Left lung (tissue), 10 donors: Measurements from ENCODE around the gene ARHGAP26. TPM values are rescaled to one million over a fixed set of nuclear protein-coding genes. Genes with fewer than 3 reads are reported as not detected.

ENCODE experiments used
- ATAC-seq: fragments of 200-7000 bp; cut with Tn5 transposase; one replicate; pipeline ENCODE4 v1.9.1; 2020; ENCODE audit warnings: moderate library complexity
- DNase-seq, 4 donors: peaks; one replicate each; pipeline ENCODE4 v3.0.0-alpha.2; 2013 to 2020
- H3K27ac ChIP-seq, 2 donors: fragments of 200-600 bp; sonication (generic) in 1 of 2; one replicate each; pipeline versions ENCODE4 v1.5.0 to v1.8.0; 2020 to 2021
- H3K27me3 ChIP-seq, 2 donors: fragments of 200-600 bp; sonication (generic) in 1 of 2; one replicate each; pipeline versions ENCODE4 v1.5.0 to v1.8.0; 2020 to 2021
- H3K36me3 ChIP-seq, 2 donors: fragments of 200-600 bp; sonication (generic) in 1 of 2; one replicate each; pipeline versions ENCODE4 v1.5.0 to v1.8.0; 2020 to 2021
- H3K4me1 ChIP-seq, 2 donors: fragments of 200-600 bp; one replicate each; pipeline ENCODE4 v1.8.0; 2021
- H3K4me3 ChIP-seq, 2 donors: fragments of 200-600 bp; sonication (generic) in 1 of 2; one replicate each; pipeline versions ENCODE4 v1.5.0 to v1.8.0; 2020 to 2021; ENCODE audit warnings: mild to moderate bottlenecking in 1 of 2
- H3K9me3 ChIP-seq, 2 donors: fragments of 200-600 bp; sonication (generic) in 1 of 2; one replicate each; pipeline versions ENCODE4 v1.5.0 to v1.8.0; 2020 to 2021
- intact Hi-C, 2 donors: fragments of 100-400 bp; cut with DNase I; formaldehyde crosslinking; loops; one replicate each; pipeline versions ENCODE4 v1.11.2 to v1.14.2; 2022
- polyA plus RNA-seq, 6 donors: library from polyadenylated mRNA; unstranded; fragments of 120-200 nt; gene quantifications; one replicate each; pipeline ENCODE4 v1.2.1, GENCODE V29; 2013; ENCODE audit not compliant: insufficient read length in 6 of 6
- total RNA-seq, 2 donors: library from RNA; stranded (reverse); fragmentation: NEBNext Ultra II Directional; extraction: Animal tissue kit (Norgen Biotek cat#: 25700); gene quantifications; one replicate each; pipeline ENCODE4 v1.2.1, GENCODE V29; 2021
- TF ChIP-seq, protein P1 (sequence below), 2 donors: fragments of 200-600 bp; sonication (generic) in 1 of 2; IDR thresholded peaks; one replicate each; pipeline versions ENCODE4 v1.5.0 to v1.8.0; 2021; ENCODE audit warnings: antibody characterized with exemption in 2 of 2
- donor health status: DM: no; HTN: yes; CAD: no.
- donor health status: DM: no; HTN: no; CAD: no.

Gene ARHGAP26
- total and polyA plus RNA-seq, 8 donors, result 13.9 to 61.9 (median 14.9) TPM

DNA sequence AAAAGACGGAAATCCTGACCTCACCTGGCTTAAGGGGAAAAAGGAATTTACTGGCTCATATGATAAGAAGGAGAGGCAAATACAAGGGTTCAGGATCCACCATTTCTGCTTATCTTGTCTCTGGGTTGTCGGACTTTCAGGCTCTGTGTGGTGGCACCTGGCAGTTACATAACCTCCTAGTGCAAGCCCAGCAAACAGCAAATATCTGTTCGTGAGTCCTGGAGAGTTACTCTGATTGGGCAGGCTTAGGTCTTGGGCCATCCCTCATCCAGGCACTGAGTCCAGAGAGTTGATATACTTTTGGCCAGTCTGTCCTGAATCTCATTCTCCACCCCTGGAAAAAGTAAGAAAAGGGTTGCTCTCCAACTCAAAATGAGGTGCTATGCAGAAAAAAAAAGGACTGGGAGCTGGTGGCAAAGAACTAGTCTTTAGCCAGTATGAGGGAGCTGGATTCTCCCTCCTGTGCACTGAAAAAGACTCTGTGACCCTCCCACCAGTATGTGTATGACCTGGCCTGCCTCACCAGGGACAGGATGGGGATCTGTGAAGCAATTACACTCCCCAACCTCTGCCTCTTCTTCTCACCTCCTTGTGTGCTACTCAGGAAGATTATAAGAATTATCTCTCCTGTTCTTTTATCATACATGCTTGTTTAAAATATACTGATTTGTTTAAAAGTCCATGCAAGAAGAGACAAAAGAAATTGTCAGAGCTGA, 282.9 kb downstream of the ARHGAP26 start:
- DNase-seq (no peak), ATAC-seq (no peak)
- intact Hi-C loops, result no loop called here
- H3K9me3 ChIP-seq, result no peaks in the 10 kb centered on the region
- peaks cover 8 to 39% of the 10 kb centered on the region in 2 donors for H3K4me1 ChIP-seq
- TF ChIP-seq, protein P1, sequence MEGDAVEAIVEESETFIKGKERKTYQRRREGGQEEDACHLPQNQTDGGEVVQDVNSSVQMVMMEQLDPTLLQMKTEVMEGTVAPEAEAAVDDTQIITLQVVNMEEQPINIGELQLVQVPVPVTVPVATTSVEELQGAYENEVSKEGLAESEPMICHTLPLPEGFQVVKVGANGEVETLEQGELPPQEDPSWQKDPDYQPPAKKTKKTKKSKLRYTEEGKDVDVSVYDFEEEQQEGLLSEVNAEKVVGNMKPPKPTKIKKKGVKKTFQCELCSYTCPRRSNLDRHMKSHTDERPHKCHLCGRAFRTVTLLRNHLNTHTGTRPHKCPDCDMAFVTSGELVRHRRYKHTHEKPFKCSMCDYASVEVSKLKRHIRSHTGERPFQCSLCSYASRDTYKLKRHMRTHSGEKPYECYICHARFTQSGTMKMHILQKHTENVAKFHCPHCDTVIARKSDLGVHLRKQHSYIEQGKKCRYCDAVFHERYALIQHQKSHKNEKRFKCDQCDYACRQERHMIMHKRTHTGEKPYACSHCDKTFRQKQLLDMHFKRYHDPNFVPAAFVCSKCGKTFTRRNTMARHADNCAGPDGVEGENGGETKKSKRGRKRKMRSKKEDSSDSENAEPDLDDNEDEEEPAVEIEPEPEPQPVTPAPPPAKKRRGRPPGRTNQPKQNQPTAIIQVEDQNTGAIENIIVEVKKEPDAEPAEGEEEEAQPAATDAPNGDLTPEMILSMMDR (IDR thresholded peaks at IDR 0.05), result no peak
- no peaks in the 10 kb centered on the region for H3K27me3 ChIP-seq
- H3K36me3 ChIP-seq, result peaks cover 0 to 34% of the 10 kb centered on the region in 2 donors
- no peak overlapping the region for H3K27ac ChIP-seq
- H3K4me3 ChIP-seq, result no peak overlapping the region

DNA sequence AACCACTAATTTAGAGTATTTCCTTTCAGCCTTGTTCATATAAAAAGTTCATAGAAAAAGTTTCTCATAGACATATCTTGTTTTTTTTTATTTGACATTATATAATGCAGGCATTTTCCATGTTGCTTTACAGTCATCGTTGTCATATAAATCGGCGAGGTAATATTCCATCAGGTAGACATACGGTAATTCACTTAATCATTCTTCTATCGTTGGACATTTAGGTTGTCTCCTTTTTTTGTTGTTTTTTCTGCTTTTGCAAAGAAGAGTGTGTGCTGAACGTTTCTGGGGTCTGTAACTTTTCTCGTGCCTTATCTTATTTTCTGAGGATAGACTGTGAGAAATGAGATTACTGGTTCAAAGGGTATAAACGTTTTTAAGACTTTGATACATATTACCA, 283.6 kb downstream of the ARHGAP26 start:
- TF ChIP-seq, protein P1 (IDR thresholded peaks at IDR 0.05), result no peak
- H3K36me3 ChIP-seq, result peaks cover 0 to 40% of the 10 kb centered on the region in 2 donors
- H3K27me3 ChIP-seq, result no peaks in the 10 kb centered on the region
- DNase-seq, result no peak
- H3K9me3 ChIP-seq, result no peaks in the 10 kb centered on the region
- peaks cover 8 to 39% of the 10 kb centered on the region in 2 donors for H3K4me1 ChIP-seq
- intact Hi-C loops, result no loop called here
- H3K4me3 ChIP-seq, result no peak overlapping the region
- ATAC-seq, result no peak
- H3K27ac ChIP-seq, result no peak overlapping the region

DNA sequence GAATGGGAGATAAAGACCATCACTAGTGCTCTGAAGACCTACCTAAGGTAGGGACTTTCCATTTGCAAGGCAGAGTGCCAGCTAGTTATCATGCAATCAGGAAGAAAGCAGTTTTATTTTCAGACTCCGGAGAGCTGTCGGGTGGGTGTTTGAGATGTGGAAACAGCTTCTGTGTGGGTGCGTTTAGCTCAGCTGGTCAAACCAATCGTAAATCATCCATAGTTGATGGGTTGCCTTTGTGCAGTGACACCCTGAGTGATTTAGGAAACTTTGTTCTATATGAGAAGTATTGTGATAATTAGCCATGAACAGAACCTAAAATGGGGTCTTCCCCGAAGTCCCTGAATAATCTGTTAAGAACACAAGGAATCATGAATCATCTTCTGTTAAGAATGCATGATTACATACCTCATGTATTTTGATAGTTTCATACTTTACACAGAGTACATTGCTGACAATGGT, 284.3 kb downstream of the ARHGAP26 start:
- TF ChIP-seq, protein P1 (IDR thresholded peaks at IDR 0.05), result no peak
- DNase-seq (no peak), ATAC-seq (no peak)
- peaks cover 8 to 39% of the 10 kb centered on the region in 2 donors for H3K4me1 ChIP-seq
- no peaks in the 10 kb centered on the region for H3K27me3 ChIP-seq
- H3K27ac ChIP-seq, result peak overlapping the region in 1 of 2 donors; percentile 25
- intact Hi-C loops, result no loop called here
- no peaks in the 10 kb centered on the region for H3K9me3 ChIP-seq
- no peak overlapping the region for H3K4me3 ChIP-seq
- H3K36me3 ChIP-seq, result peaks cover 0 to 41% of the 10 kb centered on the region in 2 donors

DNA sequence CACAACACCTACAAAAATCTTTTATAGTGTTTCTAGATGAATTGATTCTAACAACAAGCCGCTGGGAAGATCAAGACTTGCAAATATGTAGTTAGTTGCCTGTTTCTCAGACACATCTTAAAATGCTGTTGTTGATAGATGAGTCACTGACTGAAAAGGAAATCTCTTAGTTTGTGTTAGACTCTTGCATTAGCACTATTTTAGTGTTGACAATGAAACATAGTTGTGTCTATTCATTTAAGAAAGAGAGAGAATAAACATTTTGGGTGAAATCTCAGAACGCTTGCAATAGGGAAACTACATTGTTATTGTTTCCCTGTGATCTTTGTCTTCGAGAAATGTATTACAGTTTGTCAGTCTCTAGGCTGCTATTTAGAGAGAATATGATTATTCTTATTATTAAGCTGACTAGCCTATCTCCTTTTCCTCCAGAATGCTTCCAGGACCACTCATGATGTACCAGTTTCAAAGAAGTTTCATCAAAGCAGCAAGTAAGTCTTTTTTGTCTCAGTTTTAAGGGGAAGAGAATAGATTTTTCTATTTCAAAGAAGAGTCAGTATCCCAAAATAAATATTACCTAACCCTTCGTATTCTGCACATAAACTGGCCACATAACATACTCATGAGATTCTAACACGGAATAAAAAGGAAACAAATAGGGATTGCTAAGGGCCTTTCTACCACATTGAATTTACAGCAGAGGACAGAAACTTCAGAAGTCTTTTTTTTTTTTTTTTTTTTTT, 285.6 kb downstream of the ARHGAP26 start:
- DNase-seq (no peak), ATAC-seq (no peak)
- Histone ChIP-seq H3K36me3 (peaks cover 0 to 38% of the 10 kb centered on the region in 2 donors), H3K27ac (no peak overlapping the region), H3K27me3 (no peaks in the 10 kb centered on the region), H3K9me3 (no peaks in the 10 kb centered on the region), H3K4me3 (no peak overlapping the region), H3K4me1 (peaks cover 15 to 44% of the 10 kb centered on the region in 2 donors)
- intact Hi-C loops, result no loop called here
- TF ChIP-seq, protein P1 (IDR thresholded peaks at IDR 0.05), result no peak

DNA sequence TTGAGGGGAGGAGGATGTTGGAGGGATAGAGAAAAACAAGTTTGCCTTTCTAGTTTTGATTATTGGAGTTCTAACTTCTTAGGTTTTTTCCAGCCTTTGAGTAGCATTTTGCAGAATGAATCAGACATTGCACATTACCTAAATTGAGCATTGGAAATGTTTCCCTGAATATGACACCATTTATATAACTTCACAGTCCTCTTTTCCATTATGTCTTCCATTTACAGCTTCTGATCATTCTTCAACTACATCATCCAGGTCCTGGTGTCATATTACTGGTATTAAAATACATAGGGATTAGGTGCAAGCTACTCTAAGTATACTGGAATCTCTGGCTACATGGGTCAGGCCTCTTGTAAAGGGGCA, 286.1 kb downstream of the ARHGAP26 start:
- Histone ChIP-seq H3K4me3 (no peak overlapping the region), H3K27me3 (no peaks in the 10 kb centered on the region), H3K36me3 (peaks cover 0 to 35% of the 10 kb centered on the region in 2 donors), H3K9me3 (no peaks in the 10 kb centered on the region), H3K27ac (no peak overlapping the region), H3K4me1 (peaks cover 16 to 38% of the 10 kb centered on the region in 2 donors)
- DNase-seq (no peak), ATAC-seq (no peak)
- intact Hi-C loops, result no loop called here
- TF ChIP-seq, protein P1 (IDR thresholded peaks at IDR 0.05), result no peak
